MM.1S (cell line): ENCODE results near the gene DHRS7C.

Experiments
- CTCF ChIP-seq: fragments of 300-600 bp; sonication (generic); IDR thresholded peaks from 2 replicates; pipeline ENCODE4 v1.5.1; 2016; ENCODE audit warnings: antibody characterized with exemption, low read length, mixed read lengths
- EZH2 ChIP-seq: fragments of 300-600 bp; sonication (generic); optimal IDR thresholded peaks from 2 replicates; pipeline ENCODE3; 2017; ENCODE audit warnings: low read depth, mild to moderate bottlenecking, antibody characterized with exemption, low read length, mixed read lengths
- EZH2phosphoT487 ChIP-seq: fragments of 300-600 bp; sonication (generic); IDR thresholded peaks from 2 replicates; pipeline ENCODE4 v1.6.1; 2018; ENCODE audit warnings: antibody characterized with exemption, low read length

GRCh38 chr17:9776911-9777310 lies 14.5 kb downstream of the DHRS7C start:
- no peak for TF ChIP-seq CTCF
- no peak for TF ChIP-seq EZH2phosphoT487
- TF ChIP-seq EZH2 = no peak
